Spleen (tissue), 7 donors: ENCODE measurements around the gene WDR43.

ENCODE experiments used
- CTCF ChIP-seq, 11 experiments: fragments of 200-600 bp in 7 of 11; fragments of 450-650 bp in 4 of 11; sonication (generic) in 4 of 11; IDR thresholded peaks in 8 of 11; conservative IDR thresholded peaks in 3 of 11; 1 replicate in 7 of 11; 2 replicates in 4 of 11; pipeline versions ENCODE4 v1.4.0 to v1.8.0; 2016 to 2021; ENCODE audit warnings: antibody characterized with exemption in 11 of 11, inconsistent platforms in 4 of 11, mild to moderate bottlenecking in 1 of 11
- POLR2A ChIP-seq, 3 donors: fragments of 450-650 bp; IDR thresholded peaks; one replicate each; pipeline ENCODE4 v1.5.1; 2017; ENCODE audit warnings: antibody characterized with exemption in 3 of 3, mild to moderate bottlenecking in 1 of 3
- POLR2AphosphoS5 ChIP-seq, 3 donors: sonication (generic); formaldehyde crosslinking; IDR thresholded peaks; one replicate each; pipeline ENCODE4 v1.5.1; 2017; ENCODE audit warnings: antibody characterized with exemption in 3 of 3
- donor health status: DM: no; HTN: no; CAD: no; lungs with moderate emphysema.
- donor health status: DM: no; HTN: no; CAD: no.
- donor health status: DM: no; HTN: no; CAD: no.

GRCh38 chr2:28855193-28855592 lies 39.3 kb upstream of the WDR43 start:
- TF ChIP-seq POLR2A (IDR thresholded peaks at IDR 0.05) (no peak), CTCF (IDR thresholded peaks at IDR 0.05 in 8 of 11, conservative IDR thresholded peaks at IDR 0.05 in 3 of 11) (no peak), POLR2AphosphoS5 (IDR thresholded peaks at IDR 0.05) (no peak)
